ENCODE results near the gene PPIE.

DNA sequence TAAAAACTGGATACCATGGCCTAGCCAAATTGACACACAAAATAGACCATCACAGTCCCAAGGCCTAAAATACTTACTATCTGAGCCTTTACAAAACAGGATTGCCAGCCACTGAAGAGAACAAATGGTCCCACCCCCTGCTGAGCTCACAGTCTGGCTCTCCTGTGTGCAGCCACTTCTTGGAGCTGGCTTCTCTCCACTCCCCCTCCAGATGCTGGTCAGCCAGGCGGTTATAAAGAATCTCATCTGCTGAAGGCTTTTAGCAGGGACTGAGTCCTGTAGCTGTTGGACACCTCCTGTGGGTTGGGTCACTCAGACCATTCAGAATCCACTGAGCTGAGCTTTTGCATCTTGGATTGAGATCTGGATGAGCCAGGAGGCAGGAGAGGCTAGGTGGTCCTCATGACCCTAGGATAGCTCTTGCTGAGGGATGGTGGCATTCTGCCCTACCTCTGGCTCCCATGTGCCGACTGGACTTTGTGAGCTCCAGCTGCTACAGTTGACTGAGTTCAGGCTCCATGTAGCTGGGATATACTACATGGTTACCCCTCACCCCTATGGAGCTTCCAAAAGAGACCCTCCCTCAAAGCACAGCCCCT lies 16.3 kb downstream of the PPIE start:
- TF ChIP-seq POLR2A (IDR thresholded peaks at IDR 0.05; ENCODE audit: extremely low read depth, insufficient read length) = no peak
- TF ChIP-seq, protein P1, sequence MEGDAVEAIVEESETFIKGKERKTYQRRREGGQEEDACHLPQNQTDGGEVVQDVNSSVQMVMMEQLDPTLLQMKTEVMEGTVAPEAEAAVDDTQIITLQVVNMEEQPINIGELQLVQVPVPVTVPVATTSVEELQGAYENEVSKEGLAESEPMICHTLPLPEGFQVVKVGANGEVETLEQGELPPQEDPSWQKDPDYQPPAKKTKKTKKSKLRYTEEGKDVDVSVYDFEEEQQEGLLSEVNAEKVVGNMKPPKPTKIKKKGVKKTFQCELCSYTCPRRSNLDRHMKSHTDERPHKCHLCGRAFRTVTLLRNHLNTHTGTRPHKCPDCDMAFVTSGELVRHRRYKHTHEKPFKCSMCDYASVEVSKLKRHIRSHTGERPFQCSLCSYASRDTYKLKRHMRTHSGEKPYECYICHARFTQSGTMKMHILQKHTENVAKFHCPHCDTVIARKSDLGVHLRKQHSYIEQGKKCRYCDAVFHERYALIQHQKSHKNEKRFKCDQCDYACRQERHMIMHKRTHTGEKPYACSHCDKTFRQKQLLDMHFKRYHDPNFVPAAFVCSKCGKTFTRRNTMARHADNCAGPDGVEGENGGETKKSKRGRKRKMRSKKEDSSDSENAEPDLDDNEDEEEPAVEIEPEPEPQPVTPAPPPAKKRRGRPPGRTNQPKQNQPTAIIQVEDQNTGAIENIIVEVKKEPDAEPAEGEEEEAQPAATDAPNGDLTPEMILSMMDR (IDR thresholded peaks at IDR 0.05; ENCODE audit: low read depth, low read length) = no peak

Data from NB4 (cell line).